Peyer's patch (tissue), 4 donors: ENCODE data around the gene PTPN5.

Experiments
- POLR2A ChIP-seq, 2 donors: fragments of 450-650 bp; IDR thresholded peaks; one replicate each; pipeline ENCODE4 v1.5.1; 2017; ENCODE audit warnings: antibody characterized with exemption in 2 of 2, mild to moderate bottlenecking in 2 of 2, moderate library complexity in 2 of 2
- TF ChIP-seq, protein P1 (sequence below), 6 experiments: fragments of 450-650 bp in 4 of 6; fragments of 200-600 bp in 2 of 6; sonication (generic) in 1 of 6; IDR thresholded peaks; one replicate each; pipeline ENCODE4 v1.5.1; 2017 to 2019; ENCODE audit warnings: antibody characterized with exemption in 6 of 6, mild to moderate bottlenecking in 3 of 6, moderate library complexity in 1 of 6

DNA sequence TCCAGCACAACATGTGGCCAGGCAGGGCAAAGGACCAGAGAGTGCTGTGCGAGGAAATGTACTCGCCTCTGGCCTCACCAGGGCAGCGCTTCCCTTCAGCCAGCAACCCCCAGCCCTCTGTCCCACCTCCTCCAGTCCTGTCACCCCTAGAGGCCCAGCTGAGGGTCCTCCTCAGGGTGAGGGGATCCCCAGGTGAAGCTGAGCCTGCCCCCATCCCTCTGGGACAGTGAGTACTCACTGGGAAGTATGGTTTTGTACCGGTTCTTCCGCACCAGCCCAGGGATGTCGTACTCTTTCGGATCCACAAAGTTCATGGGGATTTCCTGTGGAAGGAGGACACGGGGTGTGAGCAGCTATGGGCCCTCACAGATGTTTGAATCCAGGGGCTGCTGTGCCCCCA, 54.0 kb downstream of the PTPN5 start:
- no peak for TF ChIP-seq POLR2A (IDR thresholded peaks at IDR 0.05)
- TF ChIP-seq, protein P1, sequence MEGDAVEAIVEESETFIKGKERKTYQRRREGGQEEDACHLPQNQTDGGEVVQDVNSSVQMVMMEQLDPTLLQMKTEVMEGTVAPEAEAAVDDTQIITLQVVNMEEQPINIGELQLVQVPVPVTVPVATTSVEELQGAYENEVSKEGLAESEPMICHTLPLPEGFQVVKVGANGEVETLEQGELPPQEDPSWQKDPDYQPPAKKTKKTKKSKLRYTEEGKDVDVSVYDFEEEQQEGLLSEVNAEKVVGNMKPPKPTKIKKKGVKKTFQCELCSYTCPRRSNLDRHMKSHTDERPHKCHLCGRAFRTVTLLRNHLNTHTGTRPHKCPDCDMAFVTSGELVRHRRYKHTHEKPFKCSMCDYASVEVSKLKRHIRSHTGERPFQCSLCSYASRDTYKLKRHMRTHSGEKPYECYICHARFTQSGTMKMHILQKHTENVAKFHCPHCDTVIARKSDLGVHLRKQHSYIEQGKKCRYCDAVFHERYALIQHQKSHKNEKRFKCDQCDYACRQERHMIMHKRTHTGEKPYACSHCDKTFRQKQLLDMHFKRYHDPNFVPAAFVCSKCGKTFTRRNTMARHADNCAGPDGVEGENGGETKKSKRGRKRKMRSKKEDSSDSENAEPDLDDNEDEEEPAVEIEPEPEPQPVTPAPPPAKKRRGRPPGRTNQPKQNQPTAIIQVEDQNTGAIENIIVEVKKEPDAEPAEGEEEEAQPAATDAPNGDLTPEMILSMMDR (IDR thresholded peaks at IDR 0.05) = no peak
